Rectal smooth muscle tissue (tissue), 1 donor: ENCODE data around the gene LRRC25.

ENCODE experiments used
- H3K27ac ChIP-seq: one replicate; pipeline ENCODE4 v1.7.0; 2013; ENCODE audit warnings: low read depth, low read length, inconsistent platforms
- H3K27me3 ChIP-seq: one replicate; pipeline ENCODE4 v1.7.0; 2013; ENCODE audit warnings: low read length; ENCODE audit not compliant: control insufficient read depth, insufficient read depth
- H3K36me3 ChIP-seq: one replicate; pipeline ENCODE4 v1.7.0; 2013; ENCODE audit warnings: low read length; ENCODE audit not compliant: control insufficient read depth, insufficient read depth
- H3K4me1 ChIP-seq: one replicate; pipeline ENCODE4 v1.7.0; 2013; ENCODE audit warnings: low read length; ENCODE audit not compliant: control insufficient read depth, insufficient read depth
- H3K4me3 ChIP-seq: one replicate; pipeline ENCODE4 v1.7.0; 2013; ENCODE audit warnings: low read length
- H3K9ac ChIP-seq: one replicate; pipeline ENCODE4 v1.7.0; 2013; ENCODE audit warnings: low read length

Gene LRRC25

GRCh38 chr19:18425515-18426415 lies 28.3 kb upstream of the LRRC25 start:
- Histone ChIP-seq H3K4me3 (peak overlapping the region; percentile 27), H3K27ac (peak overlapping the region; percentile 73), H3K4me1 (peaks cover 18% of the 10 kb centered on the region), H3K9ac (no peak overlapping the region), H3K27me3 (no peaks in the 10 kb centered on the region), H3K36me3 (no peaks in the 10 kb centered on the region)

GRCh38 chr19:18424890-18425514 lies 27.6 kb upstream of the LRRC25 start:
- H3K4me1 ChIP-seq, result peaks cover 21% of the 10 kb centered on the region
- H3K27me3 ChIP-seq, result no peaks in the 10 kb centered on the region
- H3K27ac ChIP-seq, result no peak overlapping the region
- no peak overlapping the region for H3K4me3 ChIP-seq
- no peak overlapping the region for H3K9ac ChIP-seq
- H3K36me3 ChIP-seq, result no peaks in the 10 kb centered on the region

GRCh38 chr19:18424122-18424889 lies 26.9 kb upstream of the LRRC25 start:
- Histone ChIP-seq H3K4me3 (no peak overlapping the region), H3K4me1 (peaks cover 21% of the 10 kb centered on the region), H3K27ac (no peak overlapping the region), H3K27me3 (no peaks in the 10 kb centered on the region), H3K36me3 (no peaks in the 10 kb centered on the region), H3K9ac (no peak overlapping the region)

- Histone ChIP-seq H3K4me3 (no peak overlapping the region), H3K36me3 (no peaks in the 10 kb centered on the region), H3K27ac (no peak overlapping the region), H3K9ac (no peak overlapping the region), H3K4me1 (peaks cover 23% of the 10 kb centered on the region), H3K27me3 (peaks cover 4% of the 10 kb centered on the region)
Observed at GRCh38 chr19:18423258-18424020, 26.0 kb upstream of the LRRC25 start.

- Histone ChIP-seq H3K4me1 (peaks cover 26% of the 10 kb centered on the region), H3K36me3 (no peaks in the 10 kb centered on the region), H3K27me3 (peaks cover 6% of the 10 kb centered on the region), H3K9ac (no peak overlapping the region), H3K4me3 (no peak overlapping the region), H3K27ac (no peak overlapping the region)
Observed at GRCh38 chr19:18422530-18423191, 25.2 kb upstream of the LRRC25 start.

- no peaks in the 10 kb centered on the region for H3K36me3 ChIP-seq
- H3K27me3 ChIP-seq, result peaks cover 7% of the 10 kb centered on the region
- no peak overlapping the region for H3K4me3 ChIP-seq
- H3K9ac ChIP-seq, result no peak overlapping the region
- H3K4me1 ChIP-seq, result peaks cover 31% of the 10 kb centered on the region
- no peak overlapping the region for H3K27ac ChIP-seq
Observed at GRCh38 chr19:18421371-18421959, 24.0 kb upstream of the LRRC25 start.

GRCh38 chr19:18420930-18421329 lies 23.5 kb upstream of the LRRC25 start:
- Histone ChIP-seq H3K4me3 (peak overlapping the region; percentile 36), H3K9ac (no peak overlapping the region), H3K27me3 (peaks cover 10% of the 10 kb centered on the region), H3K4me1 (peaks cover 28% of the 10 kb centered on the region), H3K27ac (no peak overlapping the region), H3K36me3 (no peaks in the 10 kb centered on the region)

GRCh38 chr19:18419699-18420460 lies 22.5 kb upstream of the LRRC25 start:
- peak overlapping the region; percentile 19 for H3K9ac ChIP-seq
- H3K36me3 ChIP-seq, result no peaks in the 10 kb centered on the region
- H3K4me3 ChIP-seq, result peak overlapping the region; percentile 69
- peak overlapping the region; percentile 56 for H3K27ac ChIP-seq
- H3K27me3 ChIP-seq, result peaks cover 10% of the 10 kb centered on the region
- H3K4me1 ChIP-seq, result peaks cover 26% of the 10 kb centered on the region

- Histone ChIP-seq H3K9ac (peak within 1 kb of the TSS; percentile 52), H3K36me3 (no peaks in the 10 kb centered on the region), H3K27me3 (peaks cover 10% of the 10 kb centered on the region), H3K27ac (peak within 1 kb of the TSS; percentile 91), H3K4me1 (peaks cover 29% of the 10 kb centered on the region), H3K4me3 (peak within 1 kb of the TSS; percentile 80)
Observed at GRCh38 chr19:18419195-18419698, 21.8 kb upstream of the LRRC25 start, which contains the start of gene SSBP4. Gene SSBP4, plus strand, starts transcription at chr19:18419398. Its CDS starts 251 bp downstream, at chr19:18419649.

GRCh38 chr19:18418483-18419194 lies 21.2 kb upstream of the LRRC25 start:
- H3K4me1 ChIP-seq, result peaks cover 26% of the 10 kb centered on the region
- H3K9ac ChIP-seq, result peak overlapping the region; percentile 52
- peak overlapping the region; percentile 80 for H3K4me3 ChIP-seq
- H3K36me3 ChIP-seq, result no peaks in the 10 kb centered on the region
- H3K27ac ChIP-seq, result peak overlapping the region; percentile 91
- peaks cover 10% of the 10 kb centered on the region for H3K27me3 ChIP-seq
